ENCODE results near the gene IFI27. TPM values are rescaled to one million over a fixed set of nuclear protein-coding genes. Genes with fewer than 3 reads are reported as not detected.

The IFI27 gene
- total and polyA plus RNA-seq, 2 experiments from 2014 or later, result 2.6 to 6.6 TPM

DNA sequence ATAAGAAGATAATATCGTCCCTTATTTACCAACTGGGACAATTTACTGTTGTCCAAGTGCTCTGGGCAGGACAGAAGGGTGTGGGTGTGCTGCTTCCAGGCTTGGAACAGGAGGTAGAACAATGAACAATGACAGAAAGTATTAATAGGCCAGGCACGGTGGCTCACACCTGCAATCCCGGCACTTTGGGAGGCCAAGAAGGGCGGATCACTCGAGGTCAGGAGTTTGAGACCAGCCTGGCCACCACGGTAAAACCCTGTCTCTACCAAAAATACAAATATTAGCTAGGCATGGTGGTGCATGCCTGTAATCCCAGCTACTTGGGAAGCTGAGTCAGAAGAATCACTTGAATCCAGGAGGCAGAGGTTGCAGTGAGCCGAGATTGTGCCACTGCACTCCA, 2.5 kb downstream of the IFI27 start:
- Histone ChIP-seq H3K9me3 (ENCODE audit: low read depth) (no peaks in the 10 kb centered on the region), H3K27me3 (no peaks in the 10 kb centered on the region), H3K27ac (no peak overlapping the region), H3K4me3 (no peak overlapping the region), H3K36me3 (no peaks in the 10 kb centered on the region), H3K4me1 (ENCODE audit: low read depth) (no peaks in the 10 kb centered on the region)
- no peak for DNase-seq (ENCODE audit: low read depth in 1 of 2, low spot score in 1 of 2)
- no peak for TF ChIP-seq CTCF (IDR thresholded peaks at IDR 0.05; ENCODE audit: low read depth, low read length)

GRCh38 chr14:94113490-94113889, 3.0 kb downstream of the IFI27 start:
- Histone ChIP-seq H3K36me3 (no peaks in the 10 kb centered on the region), H3K4me1 (ENCODE audit: low read depth) (no peaks in the 10 kb centered on the region), H3K4me3 (no peak overlapping the region), H3K9me3 (ENCODE audit: low read depth) (no peaks in the 10 kb centered on the region), H3K27me3 (no peaks in the 10 kb centered on the region), H3K27ac (no peak overlapping the region)
- no peak for TF ChIP-seq CTCF (IDR thresholded peaks at IDR 0.05; ENCODE audit: low read depth, low read length)
- peak; percentile 15 to 28 for DNase-seq (ENCODE audit: low read depth in 1 of 2, low spot score in 1 of 2)

GRCh38 chr14:94113908-94114588, 3.5 kb downstream of the IFI27 start:
- H3K4me1 ChIP-seq (ENCODE audit: low read depth), result no peaks in the 10 kb centered on the region
- no peak for TF ChIP-seq CTCF (IDR thresholded peaks at IDR 0.05; ENCODE audit: low read depth, low read length)
- no peaks in the 10 kb centered on the region for H3K9me3 ChIP-seq (ENCODE audit: low read depth)
- H3K4me3 ChIP-seq, result no peak overlapping the region
- H3K27me3 ChIP-seq, result no peaks in the 10 kb centered on the region
- DNase-seq (ENCODE audit: low read depth in 1 of 2, low spot score in 1 of 2), result no peak
- H3K36me3 ChIP-seq, result no peaks in the 10 kb centered on the region
- H3K27ac ChIP-seq, result no peak overlapping the region

DNA sequence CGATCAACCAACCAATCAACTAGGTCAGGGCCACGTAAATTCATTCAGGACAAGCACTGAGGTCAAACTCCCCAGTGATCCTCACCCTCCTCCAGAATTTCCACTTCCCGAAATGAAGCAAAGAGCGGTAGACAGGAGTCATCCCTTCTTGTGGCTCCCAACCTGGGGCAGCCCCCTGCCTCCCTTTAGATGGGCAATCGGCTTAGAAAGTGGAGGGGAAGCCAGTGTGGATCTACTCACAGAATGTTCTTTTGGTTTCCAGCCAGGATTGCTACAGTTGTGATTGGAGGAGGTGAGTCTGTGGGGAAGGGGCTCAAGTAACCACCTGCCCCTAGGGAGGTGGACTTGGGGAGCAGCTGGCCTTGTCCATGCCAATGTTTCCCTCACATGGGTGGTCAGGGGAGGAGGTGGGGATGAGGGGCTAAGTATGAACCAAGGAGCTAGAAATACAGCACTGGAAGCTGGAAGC, 4.1 kb downstream of the IFI27 start:
- DNase-seq (ENCODE audit: low read depth in 1 of 2, low spot score in 1 of 2), result no peak
- Histone ChIP-seq H3K27ac (no peak overlapping the region), H3K4me3 (no peak overlapping the region), H3K27me3 (no peaks in the 10 kb centered on the region), H3K9me3 (ENCODE audit: low read depth) (no peaks in the 10 kb centered on the region), H3K4me1 (ENCODE audit: low read depth) (no peaks in the 10 kb centered on the region), H3K36me3 (no peaks in the 10 kb centered on the region)
- no peak for TF ChIP-seq CTCF (IDR thresholded peaks at IDR 0.05; ENCODE audit: low read depth, low read length)

DNA sequence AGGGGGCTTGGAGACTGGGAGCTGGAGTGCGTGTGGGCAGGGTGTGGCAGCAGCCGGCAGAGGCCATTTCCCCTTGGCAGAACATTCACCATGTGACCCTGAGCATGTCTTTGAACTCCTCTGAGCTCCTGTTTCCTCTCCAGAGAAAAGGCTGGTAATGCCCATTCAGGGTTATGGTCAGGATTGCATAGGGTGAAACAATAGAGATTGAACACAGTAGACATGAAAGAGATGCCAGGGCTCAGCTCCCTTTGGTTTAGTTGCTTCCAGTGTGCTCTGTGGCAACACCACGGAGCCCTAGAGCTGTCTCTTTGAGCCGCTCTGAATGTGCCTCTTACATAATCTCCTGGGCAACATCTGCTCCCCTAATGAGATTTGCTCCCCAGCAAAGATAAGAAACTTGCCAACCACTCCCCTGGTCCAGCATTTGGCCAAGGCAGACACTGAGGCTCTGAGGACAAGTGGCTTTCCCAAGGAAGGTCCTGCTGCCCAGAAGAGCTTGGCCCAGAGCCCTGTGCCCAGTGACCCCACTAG, 4.6 kb downstream of the IFI27 start:
- no peaks in the 10 kb centered on the region for H3K4me1 ChIP-seq (ENCODE audit: low read depth)
- no peak overlapping the region for H3K4me3 ChIP-seq
- H3K27me3 ChIP-seq, result no peaks in the 10 kb centered on the region
- H3K9me3 ChIP-seq (ENCODE audit: low read depth), result no peaks in the 10 kb centered on the region
- H3K27ac ChIP-seq, result no peak overlapping the region
- no peak for TF ChIP-seq CTCF (IDR thresholded peaks at IDR 0.05; ENCODE audit: low read depth, low read length)
- H3K36me3 ChIP-seq, result no peaks in the 10 kb centered on the region
- peak in 1 of 2 donors; percentile 38 for DNase-seq (ENCODE audit: low read depth in 1 of 2, low spot score in 1 of 2)

Measured in cardiac muscle cell (in vitro differentiated cells and primary cell).